KBM-7 (cell line): Measurements from ENCODE around the gene PCA3.
A peak's percentile ranks its signal among the peaks of the same experiment; 100 is the strongest.
"Not testable (repeated sequence)": the region's sequence is repeated elsewhere in the genome, so short reads cannot be mapped to it uniquely, and the experiment has no call there.

Experiments used
- DNase-seq: peaks from one replicate; pipeline ENCODE4 v3.0.0-alpha.2; 2015
- in situ Hi-C: fragments of 300-500 bp; cut with MboI; formaldehyde crosslinking; loops from 2 replicates; pipeline ENCODE4 v1.14.3; 2020; ENCODE audit warnings: low sequenced_read_pairs, low pct_unique_long_range_greater_than_20kb, mixed read lengths

The PCA3 gene

GRCh38 chr9:76764138-76764537, at the start of gene PCA3:
TSS of gene PCA3 (plus strand) at chr9:76764438.
- in situ Hi-C loops: loop anchor here (25.0 kb wide), 1 partner anchor 223 kb away; no protein-coding TSS in a partner anchor
- no peak for DNase-seq

GRCh38 chr9:76716085-76716672, 48.1 kb upstream of the PCA3 start:
- no peak for DNase-seq
- in situ Hi-C loops: loop anchor here (25.0 kb wide), 1 partner anchor 829 kb away; the partner anchor contains the start of gene PCSK5

GRCh38 chr9:76717176-76717575, 47.1 kb upstream of the PCA3 start:
- in situ Hi-C loops: loop anchor here (25.0 kb wide), 1 partner anchor 830 kb away; the partner anchor contains the start of gene PCSK5
- no peak for DNase-seq

- in situ Hi-C loops: loop anchor here (25.0 kb wide), 1 partner anchor 830 kb away; the partner anchor contains the start of gene PCSK5
- peak; percentile 33 for DNase-seq
These were observed 46.6 kb upstream of the PCA3 start for GRCh38 chr9:76717613-76718012.

GRCh38 chr9:76718166-76718565, 46.1 kb upstream of the PCA3 start:
- in situ Hi-C loops: loop anchor here (25.0 kb wide), 1 partner anchor 831 kb away; the partner anchor contains the start of gene PCSK5

GRCh38 chr9:76720245-76720644, 44.0 kb upstream of the PCA3 start:
- in situ Hi-C loops: loop anchor here (25.0 kb wide), 1 partner anchor 833 kb away; the partner anchor contains the start of gene PCSK5
- DNase-seq: no peak

More at GRCh38 chr9:76718166-76718565, 46.1 kb upstream of the PCA3 start:
- no peak for DNase-seq

- peak; percentile 9 for DNase-seq
- in situ Hi-C loops: no loop called here
These were observed 39.2 kb upstream of the PCA3 start for GRCh38 chr9:76725011-76725546.

- in situ Hi-C loops: no loop called here
- no peak for DNase-seq
These were observed 38.4 kb upstream of the PCA3 start for GRCh38 chr9:76725885-76726284.

- in situ Hi-C loops: no loop called here
- no peak for DNase-seq
These were observed 35.1 kb upstream of the PCA3 start for GRCh38 chr9:76729116-76729515.

GRCh38 chr9:76729980-76730737, 34.1 kb upstream of the PCA3 start:
- no peak for DNase-seq
- in situ Hi-C loops: no loop called here

GRCh38 chr9:76730801-76731200, 33.4 kb upstream of the PCA3 start:
- DNase-seq: no peak

GRCh38 chr9:76732341-76732958, 31.8 kb upstream of the PCA3 start:
- in situ Hi-C loops: no loop called here
- no peak for DNase-seq

More at GRCh38 chr9:76730801-76731200, 33.4 kb upstream of the PCA3 start:
- in situ Hi-C loops: no loop called here

- in situ Hi-C loops: no loop called here
These were observed 31.1 kb upstream of the PCA3 start for GRCh38 chr9:76733096-76733495.

GRCh38 chr9:76734716-76735115, 29.5 kb upstream of the PCA3 start:
- in situ Hi-C loops: no loop called here
- DNase-seq: no peak

More at GRCh38 chr9:76733096-76733495, 31.1 kb upstream of the PCA3 start:
- no peak for DNase-seq

- in situ Hi-C loops: no loop called here
- no peak for DNase-seq
These were observed 26.9 kb upstream of the PCA3 start for GRCh38 chr9:76737154-76737902.

GRCh38 chr9:76738402-76738801, 25.8 kb upstream of the PCA3 start:
- in situ Hi-C loops: no loop called here
- DNase-seq: no peak

GRCh38 chr9:76741524-76741923, 22.7 kb upstream of the PCA3 start:
- DNase-seq: no peak
- in situ Hi-C loops: no loop called here

- in situ Hi-C loops, DNase-seq: not testable (repeated sequence)
These were observed 21.3 kb upstream of the PCA3 start for GRCh38 chr9:76742890-76743289.

- in situ Hi-C loops: no loop called here
- DNase-seq: no peak
These were observed 20.3 kb upstream of the PCA3 start for GRCh38 chr9:76743931-76744330.
